Measurements from ENCODE around the gene NR1H3.

DNA sequence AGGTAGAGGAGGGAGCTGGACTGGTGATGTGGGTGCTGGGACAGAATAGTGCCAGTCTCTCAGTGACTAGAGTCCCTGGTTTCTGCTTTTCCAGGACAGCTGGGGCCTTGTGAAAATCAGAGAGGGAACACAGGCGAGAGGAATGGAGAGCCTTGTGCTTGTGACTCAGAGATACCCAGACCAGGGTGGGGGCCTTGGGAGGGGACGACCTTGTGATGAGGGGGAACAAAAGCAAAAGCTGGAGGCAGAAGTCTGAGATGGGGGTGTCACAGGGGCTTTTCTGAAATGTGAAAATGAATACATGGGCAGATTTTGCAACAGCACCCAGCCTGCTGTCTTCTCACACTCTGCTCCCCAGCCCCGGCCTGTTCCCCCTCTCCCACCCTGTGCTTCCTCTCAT, 3.4 kb upstream of the NR1H3 start:
- TF ChIP-seq EGR1 (IDR thresholded peaks at IDR 0.05; ENCODE audit: borderline replicate concordance in 1 of 2, low read depth in 2 of 2, low read length in 2 of 2) (no peak), MXI1 (IDR thresholded peaks at IDR 0.05; ENCODE audit: low read depth, low read length) (no peak), POLR2A (IDR thresholded peaks at IDR 0.05; ENCODE audit: low read depth, low read length) (no peak), PAX5 (IDR thresholded peaks at IDR 0.05; ENCODE audit: borderline replicate concordance, low read depth, low read length) (no peak), EZH2 (IDR thresholded peaks at IDR 0.05; ENCODE audit: borderline replicate concordance, control insufficient read depth, low read depth, low read length) (no peak), CEBPB (IDR thresholded peaks at IDR 0.05; ENCODE audit: borderline replicate concordance in 1 of 2, low read depth in 2 of 2, low read length in 2 of 2) (no peak), TBL1XR1 (IDR thresholded peaks at IDR 0.05; ENCODE audit: low read depth, low read length) (no peak)
- TF ChIP-seq, protein P1, sequence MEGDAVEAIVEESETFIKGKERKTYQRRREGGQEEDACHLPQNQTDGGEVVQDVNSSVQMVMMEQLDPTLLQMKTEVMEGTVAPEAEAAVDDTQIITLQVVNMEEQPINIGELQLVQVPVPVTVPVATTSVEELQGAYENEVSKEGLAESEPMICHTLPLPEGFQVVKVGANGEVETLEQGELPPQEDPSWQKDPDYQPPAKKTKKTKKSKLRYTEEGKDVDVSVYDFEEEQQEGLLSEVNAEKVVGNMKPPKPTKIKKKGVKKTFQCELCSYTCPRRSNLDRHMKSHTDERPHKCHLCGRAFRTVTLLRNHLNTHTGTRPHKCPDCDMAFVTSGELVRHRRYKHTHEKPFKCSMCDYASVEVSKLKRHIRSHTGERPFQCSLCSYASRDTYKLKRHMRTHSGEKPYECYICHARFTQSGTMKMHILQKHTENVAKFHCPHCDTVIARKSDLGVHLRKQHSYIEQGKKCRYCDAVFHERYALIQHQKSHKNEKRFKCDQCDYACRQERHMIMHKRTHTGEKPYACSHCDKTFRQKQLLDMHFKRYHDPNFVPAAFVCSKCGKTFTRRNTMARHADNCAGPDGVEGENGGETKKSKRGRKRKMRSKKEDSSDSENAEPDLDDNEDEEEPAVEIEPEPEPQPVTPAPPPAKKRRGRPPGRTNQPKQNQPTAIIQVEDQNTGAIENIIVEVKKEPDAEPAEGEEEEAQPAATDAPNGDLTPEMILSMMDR (IDR thresholded peaks at IDR 0.05 in 2 of 3, conservative IDR thresholded peaks at IDR 0.05 in 1 of 3; ENCODE audit: control insufficient read depth in 2 of 3, extremely low read depth in 1 of 3, insufficient read depth in 1 of 3, low read depth in 3 of 3, low read length in 3 of 3): no peak
- TF ChIP-seq, protein P2, sequence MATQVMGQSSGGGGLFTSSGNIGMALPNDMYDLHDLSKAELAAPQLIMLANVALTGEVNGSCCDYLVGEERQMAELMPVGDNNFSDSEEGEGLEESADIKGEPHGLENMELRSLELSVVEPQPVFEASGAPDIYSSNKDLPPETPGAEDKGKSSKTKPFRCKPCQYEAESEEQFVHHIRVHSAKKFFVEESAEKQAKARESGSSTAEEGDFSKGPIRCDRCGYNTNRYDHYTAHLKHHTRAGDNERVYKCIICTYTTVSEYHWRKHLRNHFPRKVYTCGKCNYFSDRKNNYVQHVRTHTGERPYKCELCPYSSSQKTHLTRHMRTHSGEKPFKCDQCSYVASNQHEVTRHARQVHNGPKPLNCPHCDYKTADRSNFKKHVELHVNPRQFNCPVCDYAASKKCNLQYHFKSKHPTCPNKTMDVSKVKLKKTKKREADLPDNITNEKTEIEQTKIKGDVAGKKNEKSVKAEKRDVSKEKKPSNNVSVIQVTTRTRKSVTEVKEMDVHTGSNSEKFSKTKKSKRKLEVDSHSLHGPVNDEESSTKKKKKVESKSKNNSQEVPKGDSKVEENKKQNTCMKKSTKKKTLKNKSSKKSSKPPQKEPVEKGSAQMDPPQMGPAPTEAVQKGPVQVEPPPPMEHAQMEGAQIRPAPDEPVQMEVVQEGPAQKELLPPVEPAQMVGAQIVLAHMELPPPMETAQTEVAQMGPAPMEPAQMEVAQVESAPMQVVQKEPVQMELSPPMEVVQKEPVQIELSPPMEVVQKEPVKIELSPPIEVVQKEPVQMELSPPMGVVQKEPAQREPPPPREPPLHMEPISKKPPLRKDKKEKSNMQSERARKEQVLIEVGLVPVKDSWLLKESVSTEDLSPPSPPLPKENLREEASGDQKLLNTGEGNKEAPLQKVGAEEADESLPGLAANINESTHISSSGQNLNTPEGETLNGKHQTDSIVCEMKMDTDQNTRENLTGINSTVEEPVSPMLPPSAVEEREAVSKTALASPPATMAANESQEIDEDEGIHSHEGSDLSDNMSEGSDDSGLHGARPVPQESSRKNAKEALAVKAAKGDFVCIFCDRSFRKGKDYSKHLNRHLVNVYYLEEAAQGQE (IDR thresholded peaks at IDR 0.05; ENCODE audit: low read depth, low read length): no peak
- TF ChIP-seq, protein P3, sequence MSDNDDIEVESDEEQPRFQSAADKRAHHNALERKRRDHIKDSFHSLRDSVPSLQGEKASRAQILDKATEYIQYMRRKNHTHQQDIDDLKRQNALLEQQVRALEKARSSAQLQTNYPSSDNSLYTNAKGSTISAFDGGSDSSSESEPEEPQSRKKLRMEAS (IDR thresholded peaks at IDR 0.05; ENCODE audit: low read depth, low read length): no peak

Measured in GM12878 (cell line).